IPS-20b (cell line): ENCODE data around the gene AMOTL1.
"Not testable (repeated sequence)": the region's sequence is repeated elsewhere in the genome, so short reads cannot be mapped to it uniquely, and the experiment has no call there.

Source experiments
- H3K27ac ChIP-seq: one replicate; pipeline ENCODE4 v1.5.1; 2013; ENCODE audit warnings: low read length
- H3K27me3 ChIP-seq: 2 replicates; pipeline ENCODE4 v1.6.1; 2013; ENCODE audit warnings: mild to moderate bottlenecking, low read length, inconsistent platforms; ENCODE audit not compliant: insufficient read depth
- H3K36me3 ChIP-seq: 2 replicates; pipeline ENCODE4 v1.6.1; 2013; ENCODE audit warnings: low read depth, mild to moderate bottlenecking, inconsistent platforms, low read length, moderate library complexity; ENCODE audit not compliant: insufficient read depth
- H3K4me1 ChIP-seq: 2 replicates; pipeline ENCODE4 v1.6.1; 2013; ENCODE audit warnings: mild to moderate bottlenecking, control low read depth, inconsistent platforms, low read length, moderate library complexity; ENCODE audit not compliant: insufficient read depth
- H3K4me3 ChIP-seq: 2 replicates; pipeline ENCODE4 v1.5.1; 2013; ENCODE audit warnings: mild to moderate bottlenecking, low read length, inconsistent platforms
- H3K9ac ChIP-seq: 2 replicates; pipeline ENCODE4 v1.6.1; 2013; ENCODE audit warnings: low read depth, mild to moderate bottlenecking, inconsistent platforms, low read length, moderate library complexity
- H3K9me3 ChIP-seq: 2 replicates; pipeline ENCODE4 v1.6.1; 2013; ENCODE audit warnings: mild to moderate bottlenecking, low read depth, low read length, inconsistent platforms; ENCODE audit not compliant: insufficient read depth

The AMOTL1 gene

DNA sequence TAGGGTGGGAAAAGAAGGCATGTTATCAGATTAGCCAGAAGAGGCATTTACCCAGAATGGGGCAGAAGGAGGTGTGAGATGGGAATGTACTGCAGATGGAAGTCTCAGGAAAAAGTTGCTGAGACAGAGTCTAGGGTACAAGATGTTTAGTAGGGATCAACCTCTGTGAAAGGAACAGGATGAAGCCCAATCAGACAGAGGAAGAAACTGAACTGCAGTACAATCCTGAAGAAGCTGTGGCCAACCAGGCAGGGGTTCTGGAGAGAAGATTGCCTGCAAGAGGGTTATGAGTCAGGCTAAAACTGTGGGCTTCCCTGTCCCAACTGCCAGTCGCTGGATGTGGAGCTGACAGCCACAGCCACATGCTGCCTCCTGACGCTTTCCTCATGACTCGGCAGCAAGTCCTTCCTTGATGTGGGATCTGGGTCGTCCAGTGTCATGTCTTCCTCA lies 141.2 kb downstream of the AMOTL1 start:
- H3K9ac ChIP-seq: no peak overlapping the region

GRCh38 chr11:94910270-94910669 lies 142.1 kb downstream of the AMOTL1 start:
- Histone ChIP-seq H3K27ac (no peak overlapping the region), H3K4me3 (no peak overlapping the region), H3K36me3 (no peaks in the 10 kb centered on the region)

More for the DNA sequence above, 141.2 kb downstream of the AMOTL1 start:
- Histone ChIP-seq H3K4me1 (no peaks in the 10 kb centered on the region), H3K4me3 (no peak overlapping the region), H3K9me3 (no peaks in the 10 kb centered on the region), H3K27me3 (no peaks in the 10 kb centered on the region), H3K36me3 (no peaks in the 10 kb centered on the region), H3K27ac (no peak overlapping the region)

GRCh38 chr11:94910779-94911178 lies 142.6 kb downstream of the AMOTL1 start:
- Histone ChIP-seq H3K36me3 (no peaks in the 10 kb centered on the region), H3K27ac (no peak overlapping the region), H3K9me3 (no peaks in the 10 kb centered on the region), H3K27me3 (no peaks in the 10 kb centered on the region), H3K9ac (no peak overlapping the region), H3K4me1 (no peaks in the 10 kb centered on the region), H3K4me3 (no peak overlapping the region)

More at GRCh38 chr11:94910270-94910669, 142.1 kb downstream of the AMOTL1 start:
- H3K4me1 ChIP-seq: no peaks in the 10 kb centered on the region
- H3K9me3 ChIP-seq: no peaks in the 10 kb centered on the region
- H3K27me3 ChIP-seq: no peaks in the 10 kb centered on the region
- H3K9ac ChIP-seq: no peak overlapping the region

- Histone ChIP-seq H3K9ac (no peak overlapping the region), H3K4me3 (no peak overlapping the region), H3K27ac (no peak overlapping the region)
Observed at GRCh38 chr11:94912806-94913205, 144.7 kb downstream of the AMOTL1 start.

GRCh38 chr11:94913718-94914394 lies 145.7 kb downstream of the AMOTL1 start:
- not testable (repeated sequence) for H3K27ac ChIP-seq, H3K36me3 ChIP-seq, H3K27me3 ChIP-seq, H3K4me1 ChIP-seq, H3K9ac ChIP-seq, H3K9me3 ChIP-seq, H3K4me3 ChIP-seq

More at GRCh38 chr11:94912806-94913205, 144.7 kb downstream of the AMOTL1 start:
- H3K36me3 ChIP-seq: no peaks in the 10 kb centered on the region
- no peaks in the 10 kb centered on the region for H3K9me3 ChIP-seq
- H3K4me1 ChIP-seq: no peaks in the 10 kb centered on the region
- no peaks in the 10 kb centered on the region for H3K27me3 ChIP-seq

- Histone ChIP-seq H3K4me3 (no peak overlapping the region), H3K27ac (no peak overlapping the region), H3K9ac (no peak overlapping the region), H3K4me1 (no peaks in the 10 kb centered on the region), H3K36me3 (no peaks in the 10 kb centered on the region), H3K27me3 (no peaks in the 10 kb centered on the region), H3K9me3 (no peaks in the 10 kb centered on the region)
Observed at GRCh38 chr11:94920311-94920710, 152.2 kb downstream of the AMOTL1 start.

DNA sequence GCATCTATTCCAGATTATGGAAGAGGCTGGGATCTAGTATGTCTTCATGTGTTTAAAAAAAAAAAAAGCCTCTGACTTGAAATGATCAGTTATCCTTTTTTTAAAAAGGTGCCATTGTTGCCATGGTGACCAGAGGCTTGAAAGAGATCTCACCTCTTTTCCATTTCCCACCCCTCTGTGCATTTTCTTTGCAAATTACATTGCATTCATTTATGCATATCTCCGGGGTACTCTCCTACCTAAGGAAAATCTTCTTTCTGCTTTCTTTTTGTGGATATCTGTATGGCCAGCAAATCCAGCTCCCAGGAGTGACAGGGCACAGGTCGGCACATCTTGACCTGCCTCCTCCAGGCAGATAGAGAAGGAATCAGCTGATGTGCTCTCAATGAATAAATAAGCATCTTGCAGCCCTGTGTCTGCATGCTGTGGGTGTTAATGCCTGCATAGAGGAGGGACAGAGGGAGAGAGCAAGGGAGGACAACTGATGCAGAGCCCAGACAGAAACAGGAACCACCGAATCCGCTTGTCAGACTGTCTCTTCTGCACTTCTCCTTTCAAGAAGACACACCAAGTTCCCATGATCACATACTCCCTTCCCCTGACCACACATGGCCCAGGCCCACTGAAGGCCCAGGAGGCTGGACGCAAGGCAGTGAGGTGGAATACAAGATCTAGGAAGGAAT lies 154.3 kb downstream of the AMOTL1 start:
- Histone ChIP-seq H3K4me1 (no peaks in the 10 kb centered on the region), H3K4me3 (no peak overlapping the region), H3K36me3 (no peaks in the 10 kb centered on the region), H3K9ac (no peak overlapping the region), H3K9me3 (no peaks in the 10 kb centered on the region), H3K27ac (no peak overlapping the region), H3K27me3 (no peaks in the 10 kb centered on the region)

GRCh38 chr11:94923004-94923334 lies 154.8 kb downstream of the AMOTL1 start:
- no peak overlapping the region for H3K9ac ChIP-seq
- no peaks in the 10 kb centered on the region for H3K9me3 ChIP-seq
- no peaks in the 10 kb centered on the region for H3K36me3 ChIP-seq
- H3K27me3 ChIP-seq: no peaks in the 10 kb centered on the region
- H3K4me3 ChIP-seq: no peak overlapping the region
- no peaks in the 10 kb centered on the region for H3K4me1 ChIP-seq
- H3K27ac ChIP-seq: no peak overlapping the region

DNA sequence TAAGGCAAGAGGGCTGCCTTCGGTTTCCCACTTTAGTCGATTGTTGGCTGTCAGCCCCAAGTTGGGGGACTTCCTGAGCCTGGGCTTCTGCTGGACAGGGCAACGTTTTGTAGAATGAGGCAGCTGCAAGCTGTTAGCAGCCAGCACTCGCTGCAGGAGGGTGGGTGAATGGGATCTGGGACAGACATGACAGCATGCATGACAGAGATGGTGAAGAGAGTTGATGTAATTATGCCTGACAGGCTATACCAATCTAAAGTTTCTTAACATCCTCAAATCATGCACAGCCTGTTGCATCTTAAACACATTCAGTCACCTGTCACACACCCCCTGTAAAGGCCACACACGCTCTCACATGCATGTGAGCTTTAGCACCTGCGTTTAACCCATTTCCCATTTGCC lies 156.0 kb downstream of the AMOTL1 start:
- H3K27ac ChIP-seq: no peak overlapping the region
- no peak overlapping the region for H3K9ac ChIP-seq
- H3K9me3 ChIP-seq: no peaks in the 10 kb centered on the region
- no peaks in the 10 kb centered on the region for H3K4me1 ChIP-seq
- H3K27me3 ChIP-seq: no peaks in the 10 kb centered on the region
- no peak overlapping the region for H3K4me3 ChIP-seq
- no peaks in the 10 kb centered on the region for H3K36me3 ChIP-seq

DNA sequence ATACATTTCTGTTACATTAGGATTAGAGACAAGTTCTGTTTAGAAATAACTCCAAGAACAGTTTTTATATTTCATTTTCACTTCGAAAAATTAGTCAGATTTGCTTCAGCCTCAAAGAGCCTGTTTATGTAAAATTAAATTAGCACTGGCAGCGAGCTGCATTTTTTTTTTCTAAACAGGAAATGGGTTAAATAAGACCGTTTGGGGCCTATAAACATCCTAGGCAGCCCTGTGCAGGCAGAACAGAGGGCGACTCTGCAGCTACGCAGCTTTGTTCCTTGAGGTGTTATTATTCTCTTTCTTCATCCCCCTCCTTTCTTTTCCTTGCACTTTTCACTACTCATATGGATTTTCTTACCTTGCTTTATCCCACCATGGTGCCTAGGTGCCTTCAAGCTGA lies 156.5 kb downstream of the AMOTL1 start:
- H3K4me1 ChIP-seq: no peaks in the 10 kb centered on the region
- H3K27me3 ChIP-seq: no peaks in the 10 kb centered on the region
- no peak overlapping the region for H3K27ac ChIP-seq
- H3K36me3 ChIP-seq: no peaks in the 10 kb centered on the region
- no peak overlapping the region for H3K4me3 ChIP-seq
- H3K9ac ChIP-seq: no peak overlapping the region
- H3K9me3 ChIP-seq: no peaks in the 10 kb centered on the region

DNA sequence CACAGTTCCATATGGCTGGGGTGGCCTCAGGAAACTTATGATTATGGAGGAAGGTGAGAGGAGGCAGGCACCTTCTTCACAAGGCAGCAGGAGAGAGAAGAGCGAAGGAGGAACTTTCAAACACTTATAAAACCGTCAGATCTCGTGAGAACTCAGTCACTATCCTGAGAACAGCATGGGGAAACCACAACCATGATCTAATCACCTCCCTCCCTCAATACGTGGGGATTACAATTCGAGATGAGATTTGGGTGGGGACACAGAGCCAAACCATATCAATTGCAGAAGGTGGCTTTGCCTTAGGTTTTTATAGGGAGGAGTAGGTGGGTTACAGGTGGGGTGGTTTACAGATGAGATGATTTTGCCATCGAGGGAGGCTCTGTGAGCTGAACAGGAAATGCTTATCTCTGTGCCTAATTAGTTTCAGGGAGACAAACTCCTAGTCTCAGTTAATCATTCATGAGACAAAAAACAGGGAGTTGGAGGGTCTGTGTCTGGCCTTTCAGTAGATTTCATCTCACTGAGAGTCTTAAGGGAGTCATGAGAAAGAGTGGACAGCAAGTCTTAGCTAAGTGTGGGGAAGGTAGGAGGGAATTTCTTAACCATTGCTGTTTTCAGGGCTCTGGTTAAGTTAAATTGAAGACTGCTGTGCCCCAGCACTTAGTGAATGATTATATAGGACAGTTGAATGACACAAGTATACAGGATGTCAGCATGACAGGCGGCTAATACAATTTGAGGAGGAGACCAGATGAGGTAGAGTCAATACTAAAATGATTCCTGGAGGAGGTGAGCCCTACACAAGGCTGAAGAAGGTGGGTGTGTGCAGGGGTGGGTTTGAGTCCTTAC lies 157.5 kb downstream of the AMOTL1 start:
- H3K36me3 ChIP-seq: no peaks in the 10 kb centered on the region
- H3K27ac ChIP-seq: no peak overlapping the region
- no peaks in the 10 kb centered on the region for H3K27me3 ChIP-seq
- no peaks in the 10 kb centered on the region for H3K9me3 ChIP-seq
- no peak overlapping the region for H3K9ac ChIP-seq
- H3K4me1 ChIP-seq: no peaks in the 10 kb centered on the region
- H3K4me3 ChIP-seq: no peak overlapping the region

GRCh38 chr11:94926271-94926625 lies 158.1 kb downstream of the AMOTL1 start:
- no peaks in the 10 kb centered on the region for H3K9me3 ChIP-seq
- H3K36me3 ChIP-seq: no peaks in the 10 kb centered on the region
- no peak overlapping the region for H3K9ac ChIP-seq
- H3K27ac ChIP-seq: no peak overlapping the region
- H3K27me3 ChIP-seq: no peaks in the 10 kb centered on the region
- H3K4me1 ChIP-seq: no peaks in the 10 kb centered on the region
- no peak overlapping the region for H3K4me3 ChIP-seq
